H1 (cell line): ENCODE data around the gene CEP104. TPM values are rescaled to one million over a fixed set of nuclear protein-coding genes. Genes with fewer than 3 reads are reported as not detected.

ENCODE experiments used
- CTCF ChIA-PET: fragments of 300-600 bp; sonication (Branson Sonifier 250); formaldehyde crosslinking; loops from one replicate; lab custom pipeline; 2021; ENCODE audit not compliant: partially characterized antibody; lab: Charles Lee
- POLR2A ChIA-PET: fragments of 300-600 bp; sonication (Branson Sonifier 250); formaldehyde crosslinking; loops from one replicate; lab custom pipeline; 2021; ENCODE audit warnings: inconsistent platforms; ENCODE audit not compliant: partially characterized antibody; lab: Charles Lee
- DNase-seq, 2 experiments: peaks; one replicate each; pipeline versions ENCODE4 v3.0.0 to v3.0.0-alpha.2; 2010 to 2022; ENCODE audit warnings: low spot score in 2 of 2, low read depth in 1 of 2, mixed read lengths in 1 of 2
- FAIRE-seq: peaks from 2 replicates; lab custom pipeline; 2011; peaks lifted over from hg19 to GRCh38; lab: Jason Lieb, UNC
- H2AFZ ChIP-seq: 2 replicates; pipeline ENCODE4 v1.8.1; 2012; ENCODE audit warnings: low read length, inconsistent platforms
- H2AK5ac ChIP-seq: 2 replicates; pipeline ENCODE4 v1.6.1; 2013; ENCODE audit warnings: low read depth, low read length
- H2BK120ac ChIP-seq: replicated peaks from 2 replicates; pipeline ENCODE3; 2013; ENCODE audit warnings: low read depth, low read length, inconsistent platforms
- H2BK12ac ChIP-seq: 2 replicates; pipeline ENCODE4 v1.6.1; 2013; ENCODE audit warnings: low read depth, low read length
- H2BK15ac ChIP-seq: 2 replicates; pipeline ENCODE4 v1.6.1; 2013; ENCODE audit warnings: low read length
- H2BK20ac ChIP-seq: 2 replicates; pipeline ENCODE4 v1.6.1; 2013; ENCODE audit warnings: low read length
- H2BK5ac ChIP-seq: 2 replicates; pipeline ENCODE4 v1.6.1; 2013; ENCODE audit warnings: low read depth, low read length
- H3K14ac ChIP-seq: 2 replicates; pipeline ENCODE4 v1.6.1; 2013; ENCODE audit warnings: inconsistent platforms; ENCODE audit not compliant: insufficient read length
- H3K18ac ChIP-seq: 2 replicates; pipeline ENCODE4 v1.6.1; 2013; ENCODE audit warnings: low read length; ENCODE audit errors: extremely low read depth
- H3K23ac ChIP-seq: 2 replicates; pipeline ENCODE4 v1.6.1; 2013; ENCODE audit warnings: inconsistent platforms; ENCODE audit not compliant: insufficient read length
- H3K23me2 ChIP-seq: 2 replicates; pipeline ENCODE4 v1.6.1; 2013; ENCODE audit warnings: low read depth, low read length
- H3K27ac ChIP-seq: 2 replicates; pipeline ENCODE4 v1.6.1; 2011; ENCODE audit warnings: low read depth, low read length, inconsistent platforms
- H3K27me3 ChIP-seq, 4 experiments: replicated peaks in 1 of 4; 1 replicate in 1 of 4; 2 replicates in 3 of 4; pipeline versions ENCODE4 v1.6.1 to v1.8.1; 2011 to 2013; ENCODE audit warnings: low read length in 3 of 4, mild to moderate bottlenecking in 3 of 4, inconsistent platforms in 2 of 4, mixed read lengths in 2 of 4, moderate library complexity in 1 of 4; ENCODE audit not compliant: control insufficient read depth in 3 of 4, insufficient read depth in 3 of 4; ENCODE audit errors: extremely low read depth in 1 of 4
- H3K36me3 ChIP-seq, 4 experiments: 2 replicates each; pipeline versions ENCODE4 v1.6.1 to v1.8.1; 2011 to 2013; ENCODE audit warnings: mild to moderate bottlenecking in 4 of 4, low read length in 3 of 4, moderate library complexity in 2 of 4, control low read depth in 1 of 4, inconsistent platforms in 1 of 4; ENCODE audit not compliant: insufficient read depth in 4 of 4, control insufficient read depth in 2 of 4
- H3K4ac ChIP-seq: replicated peaks from 2 replicates; pipeline ENCODE3; 2013; ENCODE audit warnings: low read length, low read depth, mixed read lengths, inconsistent platforms; ENCODE audit not compliant: insufficient read length
- H3K4me1 ChIP-seq, 4 experiments: replicated peaks in 1 of 4; 1 replicate in 1 of 4; 2 replicates in 3 of 4; pipeline versions ENCODE4 v1.6.1 to v1.8.1; 2011 to 2013; ENCODE audit warnings: low read length in 3 of 4, inconsistent platforms in 2 of 4, mixed read lengths in 1 of 4; ENCODE audit not compliant: insufficient read depth in 4 of 4, control insufficient read depth in 3 of 4
- H3K4me2 ChIP-seq, 2 experiments: 2 replicates each; pipeline versions ENCODE4 v1.6.1 to v1.8.1; 2011 to 2013; ENCODE audit warnings: low read depth in 2 of 2, low read length in 2 of 2, control low read depth in 1 of 2, inconsistent platforms in 1 of 2, mild to moderate bottlenecking in 1 of 2; ENCODE audit not compliant: insufficient read depth in 1 of 2
- H3K4me3 ChIP-seq, 4 experiments: fragments of 200-600, 300-600 bp in 1 of 4; sonication (generic), shearing (Covaris generic), sonication (Bioruptor Twin) in 1 of 4; 2 replicates each; pipeline versions ENCODE4 v1.5.1 to v1.8.1; 2011 to 2016; ENCODE audit warnings: low read length in 4 of 4, low read depth in 3 of 4, control low read depth in 2 of 4, inconsistent platforms in 2 of 4, mild to moderate bottlenecking in 2 of 4, mixed read lengths in 1 of 4, moderate library complexity in 1 of 4; ENCODE audit not compliant: insufficient read depth in 2 of 4; ENCODE audit errors: extremely low read depth in 1 of 4
- H3K56ac ChIP-seq: replicated peaks from 2 replicates; pipeline ENCODE3; 2013; ENCODE audit warnings: low read depth, mild to moderate bottlenecking, mixed read lengths, low read length, inconsistent platforms; ENCODE audit not compliant: insufficient read length
- H3K79me1 ChIP-seq: 2 replicates; pipeline ENCODE4 v1.6.1; 2013; ENCODE audit warnings: low read depth, low read length, control low read depth
- H3K79me2 ChIP-seq, 2 experiments: 2 replicates each; pipeline versions ENCODE4 v1.6.1 to v1.8.1; 2012 to 2013; ENCODE audit warnings: low read length in 2 of 2, mild to moderate bottlenecking in 2 of 2, inconsistent platforms in 1 of 2; ENCODE audit not compliant: insufficient read depth in 2 of 2, control insufficient read depth in 1 of 2
- H3K9ac ChIP-seq, 4 experiments: replicated peaks in 1 of 4; 1 replicate in 1 of 4; 2 replicates in 3 of 4; pipeline versions ENCODE4 v1.6.1 to v1.8.1; 2011 to 2013; ENCODE audit warnings: low read depth in 3 of 4, low read length in 3 of 4, control low read depth in 2 of 4, mild to moderate bottlenecking in 2 of 4, moderate library complexity in 2 of 4, inconsistent platforms in 1 of 4; ENCODE audit errors: extremely low read depth in 1 of 4
- H3K9me3 ChIP-seq, 2 experiments: 2 replicates each; pipeline versions ENCODE4 v1.6.1 to v1.8.1; 2012 to 2013; ENCODE audit warnings: mild to moderate bottlenecking in 2 of 2, moderate library complexity in 2 of 2, control low read depth in 1 of 2, inconsistent platforms in 1 of 2, low read depth in 1 of 2, low read length in 1 of 2, mixed read lengths in 1 of 2; ENCODE audit not compliant: insufficient read depth in 2 of 2
- H4K20me1 ChIP-seq, 2 experiments: replicated peaks in 1 of 2; 2 replicates each; pipeline versions ENCODE3 to v1.8.1; 2011 to 2013; ENCODE audit warnings: inconsistent platforms in 2 of 2, low read length in 2 of 2, mild to moderate bottlenecking in 1 of 2; ENCODE audit not compliant: insufficient read depth in 2 of 2, control insufficient read depth in 1 of 2
- H4K5ac ChIP-seq: 2 replicates; pipeline ENCODE4 v1.6.1; 2013; ENCODE audit warnings: low read length, low read depth, mixed read lengths, inconsistent platforms; ENCODE audit not compliant: insufficient read length
- H4K8ac ChIP-seq: 2 replicates; pipeline ENCODE4 v1.8.0; 2013; ENCODE audit warnings: mild to moderate bottlenecking, moderate library complexity, low read length, inconsistent platforms; ENCODE audit not compliant: insufficient read depth; ENCODE audit errors: extremely low read depth
- H4K91ac ChIP-seq: replicated peaks from 2 replicates; pipeline ENCODE3; 2013; ENCODE audit warnings: low read length, mixed read lengths, inconsistent platforms; ENCODE audit not compliant: insufficient read length
- CEBPB ChIP-seq: IDR thresholded peaks from 2 replicates; pipeline ENCODE4 v1.6.1; 2012; ENCODE audit warnings: low read depth, low read length
- FOSL1 ChIP-seq: IDR thresholded peaks from 2 replicates; pipeline ENCODE4 v1.6.1; 2011; ENCODE audit warnings: mild to moderate bottlenecking, low read depth, low read length, moderate library complexity; ENCODE audit not compliant: insufficient read depth
- KDM4A ChIP-seq: IDR thresholded peaks from one replicate; pipeline ENCODE4 v1.7.1; 2012; ENCODE audit warnings: low read depth, mild to moderate bottlenecking, moderate library complexity, low read length, inconsistent platforms; ENCODE audit not compliant: severe bottlenecking
- NRF1 ChIP-seq: IDR thresholded peaks from 2 replicates; pipeline ENCODE4 v1.6.1; 2011; ENCODE audit warnings: mild to moderate bottlenecking, low read depth, low read length, improper control_type of control experiment
- RBBP5 ChIP-seq: IDR thresholded peaks from 2 replicates; pipeline ENCODE4 v1.7.1; 2012; ENCODE audit warnings: low read depth, mild to moderate bottlenecking, inconsistent platforms, low read length, moderate library complexity, borderline replicate concordance
- SUZ12 ChIP-seq: fragments of 200-600 bp; sonication (generic); IDR thresholded peaks from 2 replicates; pipeline ENCODE4 v1.6.1; 2012; ENCODE audit warnings: mild to moderate bottlenecking, inconsistent platforms, low read length, moderate library complexity, mixed read lengths
- TAF7 ChIP-seq: optimal IDR thresholded peaks from 2 replicates; pipeline ENCODE3; 2011; ENCODE audit warnings: low read depth, mild to moderate bottlenecking, inconsistent platforms, low read length, moderate library complexity, borderline replicate concordance
- TBP ChIP-seq: IDR thresholded peaks from 2 replicates; pipeline ENCODE4 v1.6.1; 2011; ENCODE audit warnings: low read depth, low read length, improper control_type of control experiment
- WGBS, 2 experiments: shearing (Covaris generic) in 1 of 2; methylation state at CpG; one replicate each; pipeline versions ENCODE4 v1.1.6 to v1.1.7; 2013 to 2015; ENCODE audit warnings: low lambda C conversion rate in 2 of 2, mixed read lengths in 2 of 2, inconsistent platforms in 1 of 2, low coverage in 1 of 2, missing lambda C conversion rate in 1 of 2; ENCODE audit not compliant: insufficient replicate concordance in 2 of 2, insufficient coverage in 1 of 2, insufficient read length in 1 of 2; ENCODE audit errors: extremely low coverage in 1 of 2, missing lambda C conversion rate in 1 of 2; 5-methylcytosine and 5-hydroxymethylcytosine counted together
- polyA plus RNA-seq, 7 experiments: library from polyadenylated mRNA; depleted of rRNA in 3 of 7; stranded (reverse) in 5 of 7; unstranded in 2 of 7; fragments of >200 nt in 5 of 7; fragments of 200-250 nt in 2 of 7; gene quantifications; 1 replicate in 5 of 7; 2 replicates in 1 of 7; 4 replicates in 1 of 7; pipeline versions ENCODE4 v1.2.1 to v1.2.3, GENCODE V29; 2011 to 2013; ENCODE audit warnings: missing spikeins in 2 of 7, mixed read lengths in 2 of 7
- total RNA-seq: library from RNA; stranded (reverse); fragmentation: NEBNext Ultra II Directional; extraction: Animal tissue kit (Norgen Biotek cat#: 25700); gene quantifications from 2 replicates; pipeline ENCODE4 v1.2.1, GENCODE V29; 2021

Gene CEP104
- total and polyA plus RNA-seq, 2 of the 8 experiments (the other 6 are each of a cell fraction or from before 2014, with no cell fraction given), result 8.0 to 43.9 TPM

DNA sequence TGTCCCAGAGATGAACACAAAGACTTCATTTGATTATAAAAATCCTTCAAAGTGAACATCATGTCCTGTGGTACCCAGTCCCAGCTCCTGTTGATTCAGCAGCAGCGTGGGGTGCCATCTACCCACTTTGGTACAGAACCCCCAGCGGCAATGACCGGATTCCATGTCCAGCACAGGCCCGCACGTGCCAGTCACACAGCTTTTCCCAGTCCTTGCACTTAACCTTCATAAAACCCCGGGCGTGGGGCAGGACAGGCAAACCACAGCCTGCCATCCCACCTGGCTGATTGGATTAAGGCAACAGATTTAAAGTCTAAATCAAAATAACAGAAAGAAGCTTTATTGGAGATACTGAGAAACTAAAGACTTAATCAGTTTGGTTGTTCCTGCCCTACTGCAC lies 15.5 kb downstream of the CEP104 start:
- Histone ChIP-seq H3K27me3 (no peaks in the 10 kb centered on the region), H2BK12ac (no peak overlapping the region), H2BK20ac (no peak overlapping the region), H3K4ac (no peak overlapping the region), H3K79me2 (no peaks in the 10 kb centered on the region), H3K56ac (no peak overlapping the region), H4K20me1 (no peaks in the 10 kb centered on the region), H4K5ac (no peak overlapping the region), H2BK5ac (no peak overlapping the region), H3K23me2 (no peaks in the 10 kb centered on the region), H2BK120ac (no peak overlapping the region), H4K91ac (no peak overlapping the region), H3K14ac (no peak overlapping the region), H2AK5ac (no peak overlapping the region), H3K9me3 (peaks cover 0 to 6% of the 10 kb centered on the region in 2 experiments; a peak in 2 of 4 replicates), H3K36me3 (peaks cover 0 to 24% (median 8%) of the 10 kb centered on the region in 4 experiments; a peak in 4 of 8 replicates), H3K4me3 (no peak overlapping the region), H3K9ac (no peak overlapping the region), H3K4me2 (no peak overlapping the region), H2AFZ (no peak overlapping the region), H3K4me1 (no peaks in the 10 kb centered on the region), H3K27ac (no peak overlapping the region), H3K23ac (no peak overlapping the region), H3K18ac (no peak overlapping the region), H3K79me1 (no peaks in the 10 kb centered on the region), H2BK15ac (no peak overlapping the region), H4K8ac (no peak overlapping the region)
- TF ChIP-seq RBBP5, result no peak
- TF ChIP-seq NRF1, result no peak
- no peak for TF ChIP-seq KDM4A
- TF ChIP-seq TAF7, result no peak
- no peak for TF ChIP-seq FOSL1
- TF ChIP-seq CEBPB, result no peak
- TF ChIP-seq TBP, result no peak
- no peak for TF ChIP-seq SUZ12
- 98% methylated on average over 7 of the region's 7 CpGs; no CpG with 5 or more reads in 1 of the 2 experiments for WGBS, 2 experiments
- ChIA-PET CTCF (interaction anchor here (1.0 to 4.5 kb wide), 6 partner anchors 8 to 114 kb away, joined by 3 to 23 read pairs (median 3); no protein-coding TSS in a partner anchor), POLR2A (interaction anchor here (1.0 kb wide), 1 partner anchor 17 kb away, joined by 4 read pairs; no protein-coding TSS in a partner anchor)
- DNase-seq, result no peak
- FAIRE-seq, result no peak
